ENCODE data around the gene TDRD9. TPM values are rescaled to one million over a fixed set of nuclear protein-coding genes. Genes with fewer than 3 reads are reported as not detected.

The TDRD9 gene
- total and polyA plus RNA-seq, 8 donors, result 0.67 to 28.6 (median 2.5) TPM

DNA sequence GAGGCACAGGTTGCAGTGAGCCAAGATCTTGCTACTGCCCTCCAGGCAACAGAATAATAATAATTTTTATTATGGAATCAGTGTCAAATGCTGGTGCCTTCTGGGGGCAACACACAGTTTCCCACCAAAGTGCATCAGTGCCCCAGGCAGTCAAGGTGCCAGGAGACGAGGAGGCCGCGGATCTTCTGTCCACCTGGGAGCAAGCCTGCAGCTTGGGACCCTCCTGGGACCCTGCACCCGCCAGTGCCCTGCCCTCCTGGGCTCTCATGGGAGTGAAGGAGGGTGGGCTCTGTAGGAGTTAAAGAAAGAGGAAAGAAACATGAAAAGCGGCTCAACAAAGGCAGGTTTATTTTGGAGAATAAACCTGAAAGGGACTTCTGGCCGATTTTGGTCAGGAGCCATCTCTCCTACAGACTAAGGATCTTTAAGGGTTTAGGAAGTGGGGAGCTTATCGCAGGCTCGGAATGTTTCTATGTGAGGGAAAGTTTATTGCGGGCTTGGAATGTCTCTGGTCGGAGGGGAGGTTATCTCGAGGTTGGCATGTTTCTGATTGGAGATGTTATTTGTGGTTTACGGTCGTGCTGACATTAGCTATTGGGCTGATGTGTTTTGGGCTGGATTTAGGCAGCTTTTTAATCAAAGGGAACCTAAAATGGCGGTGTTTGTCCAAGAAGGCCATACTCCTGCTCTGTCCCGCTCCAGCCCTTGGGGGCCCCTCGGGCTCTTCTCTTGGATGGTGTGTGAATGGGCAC is 156.2 kb downstream of the TDRD9 start:
- 83 to 87% methylated on average over 16 of the region's 16 CpGs for WGBS, 2 donors
- TF ChIP-seq, protein P1, sequence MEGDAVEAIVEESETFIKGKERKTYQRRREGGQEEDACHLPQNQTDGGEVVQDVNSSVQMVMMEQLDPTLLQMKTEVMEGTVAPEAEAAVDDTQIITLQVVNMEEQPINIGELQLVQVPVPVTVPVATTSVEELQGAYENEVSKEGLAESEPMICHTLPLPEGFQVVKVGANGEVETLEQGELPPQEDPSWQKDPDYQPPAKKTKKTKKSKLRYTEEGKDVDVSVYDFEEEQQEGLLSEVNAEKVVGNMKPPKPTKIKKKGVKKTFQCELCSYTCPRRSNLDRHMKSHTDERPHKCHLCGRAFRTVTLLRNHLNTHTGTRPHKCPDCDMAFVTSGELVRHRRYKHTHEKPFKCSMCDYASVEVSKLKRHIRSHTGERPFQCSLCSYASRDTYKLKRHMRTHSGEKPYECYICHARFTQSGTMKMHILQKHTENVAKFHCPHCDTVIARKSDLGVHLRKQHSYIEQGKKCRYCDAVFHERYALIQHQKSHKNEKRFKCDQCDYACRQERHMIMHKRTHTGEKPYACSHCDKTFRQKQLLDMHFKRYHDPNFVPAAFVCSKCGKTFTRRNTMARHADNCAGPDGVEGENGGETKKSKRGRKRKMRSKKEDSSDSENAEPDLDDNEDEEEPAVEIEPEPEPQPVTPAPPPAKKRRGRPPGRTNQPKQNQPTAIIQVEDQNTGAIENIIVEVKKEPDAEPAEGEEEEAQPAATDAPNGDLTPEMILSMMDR (IDR thresholded peaks at IDR 0.05), result no peak
- Histone ChIP-seq H3K4me3 (no peak overlapping the region), H3K9me3 (no peaks in the 10 kb centered on the region), H3K27ac (no peak overlapping the region), H3K36me3 (no peaks in the 10 kb centered on the region), H3K27me3 (no peaks in the 10 kb centered on the region), H3K4me1 (no peaks in the 10 kb centered on the region)
- ATAC-seq (no peak), DNase-seq (no peak), FAIRE-seq (no peak)
- intact Hi-C loops (cut with DNase I), result no loop called here

- no peaks in the 10 kb centered on the region for H3K36me3 ChIP-seq
- DNase-seq (peak in 5 of 6 donors; percentile 29 to 80 (median 52)), ATAC-seq (peak in 2 of 4 donors; percentile 31 to 70), FAIRE-seq (no peak)
- H3K27me3 ChIP-seq, result no peaks in the 10 kb centered on the region
- no peaks in the 10 kb centered on the region for H3K9me3 ChIP-seq
- WGBS, 2 donors, result 17 to 22% methylated on average over 20 to 70 of the region's 70 CpGs
- intact Hi-C loops (cut with DNase I), result no loop called here
- TF ChIP-seq, protein P1 (IDR thresholded peaks at IDR 0.05), result no peak
- H3K4me3 ChIP-seq, result no peak within 1 kb of the TSS
- no peaks in the 10 kb centered on the region for H3K4me1 ChIP-seq
- no peak within 1 kb of the TSS for H3K27ac ChIP-seq
These were observed 157.0 kb downstream of the TDRD9 start, which contains the start of gene ASPG for GRCh38 chr14:104085032-104085888. TSS of gene ASPG (plus strand) at chr14:104085700. CDS start at chr14:104085771, 71 bp downstream.

DNA sequence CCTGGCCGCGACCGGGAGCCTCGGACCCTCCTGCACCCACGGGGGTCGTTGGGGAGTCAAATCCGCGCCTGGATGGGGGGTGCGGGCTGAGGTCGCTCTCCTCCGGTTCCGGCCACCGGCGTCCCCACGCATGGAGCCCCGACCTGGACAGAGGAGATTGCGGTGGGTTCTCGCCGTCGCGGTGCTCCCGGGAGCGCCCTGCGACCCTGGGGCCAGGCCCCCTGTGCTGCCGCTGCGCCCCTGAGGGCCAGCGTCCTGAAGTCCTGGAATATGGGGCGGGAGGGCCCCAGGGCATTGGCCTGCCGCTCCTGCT is 157.6 kb downstream of the TDRD9 start:
- peak in 2 of 6 donors; percentile 1 to 7 for DNase-seq
- WGBS, 2 donors, result 45 to 50% methylated on average over 23 to 29 of the region's 29 CpGs
- H3K4me3 ChIP-seq, result no peak overlapping the region

DNA sequence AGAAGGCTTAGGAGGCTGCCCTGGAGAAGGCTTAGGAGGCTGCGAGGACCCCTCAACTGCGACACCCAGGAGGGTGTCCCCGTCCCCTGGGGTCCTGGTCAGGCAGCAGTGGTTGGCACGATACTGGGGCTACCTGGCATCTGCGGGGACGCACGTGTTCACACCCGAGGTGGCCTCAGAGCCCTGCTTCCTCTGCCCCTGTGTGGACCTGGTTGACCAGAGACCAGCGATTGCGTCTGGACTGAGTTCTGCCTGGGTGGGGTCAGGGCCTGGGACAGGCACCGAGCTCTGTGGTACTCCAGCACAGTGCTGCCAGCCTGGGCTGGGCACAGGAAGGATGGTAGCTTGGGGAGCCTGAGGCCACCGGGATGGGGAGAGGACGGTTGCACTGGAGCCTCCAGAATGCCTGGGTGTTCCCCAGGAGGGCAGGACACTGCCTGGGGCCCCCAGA is 158.0 kb downstream of the TDRD9 start:
- Histone ChIP-seq H3K27ac (no peak overlapping the region), H3K9me3 (no peaks in the 10 kb centered on the region), H3K4me3 (no peak overlapping the region), H3K36me3 (no peaks in the 10 kb centered on the region), H3K27me3 (no peaks in the 10 kb centered on the region), H3K4me1 (no peaks in the 10 kb centered on the region)
- intact Hi-C loops (cut with DNase I), result no loop called here
- TF ChIP-seq, protein P1 (IDR thresholded peaks at IDR 0.05), result no peak
- peak in 5 of 6 donors; percentile 0 to 72 (median 13) for DNase-seq
- no peak for ATAC-seq
- 83 to 89% methylated on average over 11 to 13 of the region's 13 CpGs for WGBS, 2 donors
- no peak for FAIRE-seq

More for the DNA sequence above, 157.6 kb downstream of the TDRD9 start:
- no peaks in the 10 kb centered on the region for H3K36me3 ChIP-seq
- TF ChIP-seq, protein P1 (IDR thresholded peaks at IDR 0.05), result no peak
- ATAC-seq (no peak), FAIRE-seq (no peak)
- intact Hi-C loops (cut with DNase I), result no loop called here
- no peaks in the 10 kb centered on the region for H3K4me1 ChIP-seq
- no peaks in the 10 kb centered on the region for H3K9me3 ChIP-seq
- H3K27ac ChIP-seq, result no peak overlapping the region
- no peaks in the 10 kb centered on the region for H3K27me3 ChIP-seq
